AG08395 (cell line): ENCODE measurements around the gene ZNF260.
A peak's percentile ranks its signal among the peaks of the same experiment; 100 is the strongest.
"Not testable (repeated sequence)": the region's sequence is repeated elsewhere in the genome, so short reads cannot be mapped to it uniquely, and the experiment has no call there.

Experiments used
- DNase-seq: peaks from one replicate; pipeline ENCODE4 v3.0.0; 2012; ENCODE audit warnings: mixed read lengths, low spot score

The ZNF260 gene

GRCh38 chr19:36528194-36528920 lies at the start of gene ZNF260:
Gene ZNF260, minus strand, starts transcription at chr19:36528271. Its CDS starts 13,033 bp downstream, at chr19:36515238.
- peak; percentile 97 for DNase-seq

GRCh38 chr19:36577271-36577996 lies 49.4 kb upstream of the ZNF260 start:
- DNase-seq: no peak

GRCh38 chr19:36574741-36575140 lies 46.7 kb upstream of the ZNF260 start:
- DNase-seq: no peak

- peak; percentile 36 for DNase-seq
Observed at GRCh38 chr19:36573895-36574720, 46.0 kb upstream of the ZNF260 start.

- DNase-seq: peak; percentile 95
Observed at GRCh38 chr19:36573020-36573894, 45.2 kb upstream of the ZNF260 start, which contains the start of gene ZNF529. Gene ZNF529, minus strand, starts transcription at chr19:36573292. Its CDS starts 946 bp downstream, at chr19:36572346.

GRCh38 chr19:36572593-36573019 lies 44.5 kb upstream of the ZNF260 start:
- DNase-seq: no peak

- no peak for DNase-seq
Observed at GRCh38 chr19:36564391-36564790, 36.3 kb upstream of the ZNF260 start.

- no peak for DNase-seq
Observed at GRCh38 chr19:36547001-36547732, 19.1 kb upstream of the ZNF260 start.

- DNase-seq: peak; percentile 5
Observed at GRCh38 chr19:36528921-36529518, 949 bp upstream of the ZNF260 start.

GRCh38 chr19:36527873-36528193 lies 238 bp downstream of the ZNF260 start:
- no peak for DNase-seq

GRCh38 chr19:36527341-36527740 lies 730 bp downstream of the ZNF260 start:
- DNase-seq: no peak

- DNase-seq: no peak
Observed at GRCh38 chr19:36526581-36526980, 1.5 kb downstream of the ZNF260 start.

GRCh38 chr19:36524617-36525016 lies 3.5 kb downstream of the ZNF260 start:
- no peak for DNase-seq

GRCh38 chr19:36514012-36514612 lies 14.0 kb downstream of the ZNF260 start:
- DNase-seq: no peak

GRCh38 chr19:36508325-36508724 lies 19.7 kb downstream of the ZNF260 start:
- no peak for DNase-seq

- DNase-seq: no peak
Observed at GRCh38 chr19:36501973-36502372, 26.1 kb downstream of the ZNF260 start.

- no peak for DNase-seq
Observed at GRCh38 chr19:36497001-36497400, 31.1 kb downstream of the ZNF260 start.

GRCh38 chr19:36492689-36493453 lies 35.2 kb downstream of the ZNF260 start:
- DNase-seq: peak; percentile 35

- DNase-seq: not testable (repeated sequence)
Observed at GRCh38 chr19:36490846-36491245, 37.2 kb downstream of the ZNF260 start.
